NCI-H1436 treated with DMSO at 0.1 percent for 48 hours (cell line): ENCODE results near the gene VASH2.
"Not testable (repeated sequence)": the region's sequence is repeated elsewhere in the genome, so short reads cannot be mapped to it uniquely, and the experiment has no call there.

Source experiments
- DNase-seq: peaks from one replicate; lab custom pipeline; 2025; lab: John Stamatoyannopoulos, UW

The VASH2 gene

DNA sequence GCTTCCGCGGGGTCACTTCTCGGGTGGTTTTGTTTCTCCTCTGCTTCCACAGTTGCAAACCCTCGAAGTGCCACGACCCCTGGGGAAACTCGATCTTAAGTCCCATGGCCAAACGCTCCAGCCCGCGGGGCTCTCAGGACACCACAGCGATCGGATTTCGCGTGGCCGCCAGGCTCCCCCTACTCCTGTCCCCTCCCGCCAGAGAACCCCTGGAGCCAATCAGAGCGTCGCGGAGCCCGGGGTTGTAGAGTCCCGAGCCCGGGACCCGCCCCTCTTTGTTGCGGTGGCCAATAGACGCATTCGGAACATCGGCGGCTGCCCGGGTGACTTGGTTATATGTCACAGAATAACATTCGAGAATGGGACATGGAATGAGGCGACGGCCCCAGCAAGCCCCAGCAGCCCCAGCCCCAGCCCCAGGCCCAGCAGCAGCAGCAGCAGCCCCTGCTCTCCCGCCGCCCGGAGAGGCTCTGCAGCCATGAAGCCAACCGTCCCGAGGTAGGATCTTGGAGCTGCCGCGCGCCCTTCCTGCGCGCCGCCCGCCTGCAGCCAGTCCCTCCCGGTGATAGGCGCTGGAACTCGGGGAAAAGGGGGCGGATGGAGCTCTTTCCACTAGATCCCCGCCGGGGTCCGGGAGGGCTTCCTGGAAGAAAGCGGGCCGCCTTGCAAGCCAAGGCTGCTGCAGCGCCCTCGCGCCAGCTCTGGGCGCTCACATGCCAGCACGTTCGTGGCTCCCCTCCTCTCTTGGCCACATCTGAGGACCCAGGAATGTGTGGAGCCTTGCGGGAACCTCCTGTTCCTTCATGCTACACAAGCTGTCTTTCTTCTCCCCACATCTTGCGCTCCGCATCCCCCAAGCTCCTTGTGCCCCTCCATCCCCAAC, at the start of gene VASH2:
VASH2 (plus strand) TSS at position 299 of the 883 bp plus-strand sequence. CDS start 1,002 bp downstream, outside the sequence.
- peak; percentile 82 for DNase-seq

DNA sequence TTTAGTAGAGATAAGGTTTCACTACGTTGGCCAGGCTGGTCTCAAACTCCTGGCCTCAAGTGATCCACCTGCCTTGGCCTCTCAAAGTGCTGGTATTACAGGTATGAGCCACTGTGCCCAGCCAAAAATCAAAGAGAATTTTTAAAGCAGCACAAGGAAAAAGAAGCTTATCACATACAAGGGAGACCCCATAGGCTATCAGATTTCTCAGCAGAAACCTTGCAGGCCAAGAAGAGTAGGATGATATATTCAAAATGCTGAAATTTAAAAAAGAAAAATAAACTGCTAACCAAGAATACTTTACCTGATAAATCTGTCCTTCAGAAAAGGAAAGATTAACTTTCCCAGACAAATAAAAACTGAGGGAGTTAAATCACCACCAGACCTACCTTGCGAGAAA, 49.1 kb upstream of the VASH2 start:
- DNase-seq: no peak

DNA sequence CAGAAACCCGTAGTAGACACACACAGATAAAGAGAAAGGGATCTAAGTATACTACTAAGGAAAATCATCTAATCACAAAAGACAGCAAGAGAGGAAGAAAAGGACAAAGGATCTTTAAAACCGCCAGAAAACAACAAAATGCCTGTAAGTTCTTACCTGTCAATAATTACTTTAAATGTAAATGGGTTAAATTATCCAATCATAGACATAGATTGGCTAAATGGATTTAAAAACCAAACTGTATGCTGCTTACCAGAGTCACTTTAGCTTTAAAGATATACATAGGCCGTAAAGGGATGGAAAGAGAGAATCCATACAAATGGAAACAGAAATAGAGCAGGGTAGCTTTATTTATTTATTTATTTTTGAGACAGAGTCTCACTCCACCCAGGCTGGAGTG, 48.3 kb upstream of the VASH2 start:
- DNase-seq: no peak

DNA sequence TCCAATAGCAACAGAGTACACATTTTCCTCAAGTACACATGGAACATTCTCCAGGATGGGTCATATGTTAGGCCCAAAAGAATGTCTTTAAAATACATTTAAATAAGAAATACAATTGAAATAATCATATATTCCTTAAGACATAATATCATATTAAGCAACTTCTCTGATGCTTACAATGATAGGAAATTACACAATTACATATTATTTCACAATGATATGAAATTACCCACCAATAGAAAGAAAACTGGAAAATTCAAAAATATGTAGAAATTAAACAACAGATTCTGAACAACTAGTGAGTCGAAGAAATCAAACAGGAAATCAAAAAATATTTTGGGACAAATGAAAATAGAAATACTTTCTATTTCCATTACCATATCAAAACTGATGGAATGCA, 46.7 kb upstream of the VASH2 start:
- no peak for DNase-seq

DNA sequence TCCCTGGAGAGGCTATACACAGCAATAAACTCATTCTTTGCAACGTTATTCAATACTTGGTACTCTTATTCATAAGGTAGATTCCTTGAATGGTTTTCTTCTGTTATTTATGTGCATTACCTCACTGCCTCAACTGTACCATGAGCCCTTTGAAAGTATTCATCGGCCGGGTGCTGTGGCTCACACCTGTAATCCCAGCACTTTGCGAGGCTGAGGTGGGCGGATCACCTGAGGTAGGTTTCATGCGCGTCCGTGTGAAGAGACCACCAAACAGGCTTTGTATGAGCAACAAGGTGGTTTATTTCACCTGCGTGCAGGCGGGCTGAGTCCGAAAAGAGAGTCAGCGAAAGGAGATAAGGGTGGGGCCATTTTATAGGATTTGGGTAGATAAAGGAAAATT, 42.3 kb upstream of the VASH2 start:
- DNase-seq: not testable (repeated sequence)

DNA sequence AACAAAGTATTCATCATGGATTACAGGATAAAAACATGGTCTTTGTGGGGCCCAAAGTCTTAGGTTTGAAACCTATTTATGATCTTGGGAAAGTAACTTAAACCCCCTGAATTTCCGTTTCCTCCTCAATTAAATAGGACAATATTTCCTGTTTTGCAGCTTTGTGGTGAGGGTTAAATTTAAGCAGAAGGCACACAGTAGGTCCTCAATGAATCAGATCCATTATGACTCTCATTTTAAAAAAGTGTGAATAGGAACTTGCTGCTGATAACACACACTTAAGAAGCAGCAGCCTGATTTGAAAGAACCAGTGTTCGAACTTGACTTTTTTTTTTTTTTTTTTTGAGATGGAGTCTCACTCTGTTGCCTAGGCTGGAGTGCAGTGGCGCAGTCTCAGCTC, 41.4 kb upstream of the VASH2 start:
- DNase-seq: no peak

DNA sequence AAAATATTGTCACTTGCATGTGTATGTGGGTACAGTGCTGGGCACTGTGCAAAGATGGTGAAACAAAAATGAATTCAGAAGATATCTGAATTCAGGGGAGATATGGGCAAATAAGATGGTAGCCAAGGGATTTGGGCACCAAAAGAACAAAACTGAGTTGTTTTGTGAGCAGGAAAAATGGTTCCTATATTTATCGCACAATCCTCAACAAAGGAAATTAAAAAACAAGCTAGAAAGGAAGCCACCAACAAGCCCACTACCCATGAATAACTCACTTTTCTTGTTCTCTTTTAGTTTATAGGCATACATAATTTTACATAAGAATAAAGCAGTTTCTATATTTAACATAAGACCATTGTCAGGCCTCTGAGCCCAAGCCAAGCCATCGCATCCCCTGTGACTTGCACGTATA, 40.7 kb upstream of the VASH2 start:
- DNase-seq: no peak

DNA sequence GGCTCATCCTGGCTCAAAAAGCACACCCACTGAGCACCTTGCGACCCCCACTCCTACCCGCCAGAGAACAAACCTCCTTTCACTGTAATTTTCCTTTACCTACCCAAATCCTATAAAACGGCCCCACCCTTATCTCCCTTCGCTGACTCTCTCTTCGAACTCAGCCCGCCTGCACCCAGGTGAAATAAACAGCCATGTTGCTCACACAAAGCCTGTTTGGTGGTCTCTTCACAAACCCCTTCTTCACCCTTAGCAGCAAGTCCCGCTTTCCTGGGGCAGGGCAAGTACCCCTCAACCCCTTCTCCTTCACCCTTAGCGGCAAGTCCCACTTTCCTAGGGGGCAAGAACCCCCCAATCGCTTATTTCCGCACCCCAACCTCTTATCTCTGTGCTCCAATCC, 40.1 kb upstream of the VASH2 start:
- not testable (repeated sequence) for DNase-seq

DNA sequence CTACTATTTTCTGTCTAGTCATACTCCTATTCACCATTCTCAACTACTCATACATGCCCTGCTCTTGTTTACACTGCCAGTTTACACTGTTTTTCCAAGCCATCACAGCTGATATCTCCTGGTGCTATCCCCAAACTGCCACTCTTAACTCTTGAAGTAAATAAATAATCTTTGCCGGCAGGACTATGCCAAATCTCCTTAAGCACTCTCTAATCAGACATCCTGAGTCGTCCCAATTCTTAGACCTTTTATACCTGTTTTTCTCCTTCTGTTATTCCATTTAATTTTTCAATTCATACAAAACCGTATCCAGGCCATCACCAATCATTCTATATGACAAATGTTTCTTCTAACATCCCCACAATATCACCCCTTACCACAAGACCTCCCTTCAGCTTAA, 36.7 kb upstream of the VASH2 start:
- DNase-seq: not testable (repeated sequence)

DNA sequence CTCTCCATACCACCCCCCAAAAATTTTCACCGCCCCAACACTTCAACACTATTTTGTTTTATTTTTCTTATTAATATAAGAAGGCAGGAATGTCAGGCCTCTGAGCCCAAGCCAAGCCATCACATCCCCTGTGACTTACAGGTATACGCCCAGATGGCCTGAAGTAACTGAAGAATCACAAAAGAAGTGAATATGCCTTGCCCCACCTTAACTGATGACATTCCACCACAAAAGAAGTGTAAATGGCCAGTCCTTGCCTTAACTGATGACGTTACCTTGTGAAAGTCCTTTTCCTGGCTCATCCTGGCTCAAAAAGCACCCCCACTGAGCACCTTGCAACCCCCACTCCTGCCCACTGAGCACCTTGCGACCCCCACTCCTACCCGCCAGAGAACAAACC, 36.2 kb upstream of the VASH2 start:
- DNase-seq: not testable (repeated sequence)

DNA sequence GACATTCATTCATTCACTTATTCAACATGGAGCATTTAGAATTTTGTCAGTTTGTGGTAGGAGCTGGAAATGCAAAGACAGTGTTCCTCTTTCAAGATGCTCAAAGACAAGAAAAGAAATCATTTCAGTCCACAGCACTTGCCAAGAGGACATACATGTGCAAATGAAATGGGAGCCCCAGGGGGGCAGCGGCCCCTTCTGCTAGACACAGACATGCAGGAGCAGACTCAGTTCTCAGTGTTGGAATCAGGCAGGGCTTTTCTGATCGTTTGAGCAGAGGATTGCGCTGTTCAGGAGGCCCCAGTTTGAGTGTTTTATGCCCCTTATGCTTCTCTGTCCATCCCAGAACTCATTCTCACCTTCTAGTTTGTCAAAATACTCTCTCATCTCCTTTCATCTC, 35.6 kb upstream of the VASH2 start:
- no peak for DNase-seq

DNA sequence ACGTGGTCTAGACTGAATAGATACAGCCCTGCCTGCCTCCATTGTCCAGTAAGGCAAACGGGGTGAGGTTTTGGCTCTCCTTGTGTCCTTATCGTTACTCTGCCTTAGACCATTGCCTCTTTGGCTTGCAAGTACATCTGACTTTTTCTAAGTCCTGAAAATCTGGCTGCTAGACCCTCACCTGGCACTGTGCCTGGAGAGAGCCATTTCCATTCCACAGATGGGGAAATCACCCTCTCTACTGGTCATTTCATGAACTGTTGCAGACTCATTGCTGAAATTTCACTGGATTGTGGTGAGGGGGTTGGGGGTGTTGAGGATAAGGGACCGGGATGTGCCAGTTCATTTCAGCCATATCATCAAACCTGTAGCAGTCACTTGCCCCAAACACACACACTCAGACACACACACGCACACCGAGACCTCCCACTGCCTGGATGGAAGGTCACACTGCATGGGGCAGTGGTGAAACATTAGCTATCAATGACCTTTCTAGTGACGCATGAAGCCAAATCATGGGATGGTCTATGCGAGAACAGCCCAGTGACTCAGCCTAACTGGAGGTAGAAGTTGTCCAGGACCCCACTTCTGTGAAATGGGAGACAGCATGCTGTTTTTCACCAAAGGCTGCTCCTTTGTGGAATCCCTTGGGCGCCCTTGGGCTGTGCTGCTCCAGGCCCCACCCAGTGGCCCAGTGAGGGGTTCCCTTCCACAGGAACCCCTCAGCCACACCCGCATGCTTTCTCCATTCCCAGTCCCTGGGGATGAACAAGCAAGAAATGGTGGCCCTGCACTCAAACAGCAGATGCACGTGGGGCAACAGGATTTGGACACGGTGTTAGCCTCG, 34.9 kb upstream of the VASH2 start:
- no peak for DNase-seq

DNA sequence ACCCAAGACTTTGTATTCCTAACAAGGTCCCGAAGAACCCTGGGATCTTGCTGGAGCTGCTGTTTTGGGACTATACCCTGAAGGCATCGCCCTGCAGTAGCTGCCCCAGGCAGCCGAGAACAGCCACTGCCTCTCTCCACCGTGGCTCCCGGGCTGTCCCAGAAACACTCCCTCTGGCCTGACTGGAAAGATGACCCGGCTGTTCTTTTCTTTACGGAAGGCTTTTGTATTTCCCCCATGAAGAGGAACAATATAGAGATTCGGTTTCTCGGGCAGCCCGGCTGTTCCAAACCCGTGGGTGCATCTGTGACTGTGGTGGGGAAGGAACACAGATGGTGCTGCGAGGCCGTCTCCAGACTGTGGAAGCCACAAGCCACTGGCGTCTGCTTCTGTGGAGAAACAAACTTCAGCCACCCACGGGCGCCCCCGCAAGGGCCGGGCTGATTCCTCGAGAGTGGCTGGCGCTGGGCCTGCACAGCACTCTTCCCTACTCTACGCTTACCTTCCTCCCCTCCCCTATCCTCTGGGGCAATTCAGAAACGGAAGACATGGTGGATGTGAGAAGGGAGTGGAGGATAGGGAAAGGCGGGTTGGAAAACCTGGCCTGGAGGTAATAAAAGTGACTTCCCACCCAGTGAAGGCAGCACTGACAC, 33.7 kb upstream of the VASH2 start:
- no peak for DNase-seq

DNA sequence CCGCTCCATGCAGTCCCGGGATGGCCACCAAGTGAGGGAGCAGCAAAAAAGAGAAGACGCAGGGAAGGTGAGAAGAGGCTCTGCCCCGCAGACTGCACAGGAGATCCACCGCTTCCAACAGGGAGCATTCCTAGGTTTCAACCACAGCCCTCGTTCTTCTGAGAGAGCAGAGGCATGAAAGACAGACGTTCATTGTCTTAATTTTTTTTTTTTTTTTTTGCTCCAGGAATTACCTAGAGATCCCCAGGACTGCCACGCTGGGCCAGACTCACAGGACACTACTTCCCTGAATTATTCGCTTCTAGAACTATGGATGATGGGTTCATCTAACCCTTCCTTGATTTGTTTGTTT, 33.2 kb upstream of the VASH2 start:
- DNase-seq: no peak

DNA sequence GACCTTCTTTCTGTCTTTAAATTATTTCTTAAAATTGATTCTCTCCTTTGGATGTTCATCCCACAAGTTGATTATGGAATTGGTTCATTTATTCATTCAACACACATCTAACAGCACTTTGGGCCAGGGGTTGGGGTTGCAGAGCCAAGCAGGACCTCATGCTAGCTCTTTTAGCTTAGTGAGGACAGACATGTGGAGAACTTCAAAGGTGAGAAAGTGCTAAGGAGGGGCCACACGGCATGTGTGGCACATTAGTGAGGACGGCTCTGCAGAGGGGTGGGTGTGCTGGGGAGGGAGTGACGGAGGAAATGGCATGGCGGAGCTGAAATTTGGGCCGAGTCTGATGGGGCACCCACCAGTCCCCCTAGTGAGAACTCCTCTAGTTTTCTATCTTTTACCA, 32.5 kb upstream of the VASH2 start:
- no peak for DNase-seq

DNA sequence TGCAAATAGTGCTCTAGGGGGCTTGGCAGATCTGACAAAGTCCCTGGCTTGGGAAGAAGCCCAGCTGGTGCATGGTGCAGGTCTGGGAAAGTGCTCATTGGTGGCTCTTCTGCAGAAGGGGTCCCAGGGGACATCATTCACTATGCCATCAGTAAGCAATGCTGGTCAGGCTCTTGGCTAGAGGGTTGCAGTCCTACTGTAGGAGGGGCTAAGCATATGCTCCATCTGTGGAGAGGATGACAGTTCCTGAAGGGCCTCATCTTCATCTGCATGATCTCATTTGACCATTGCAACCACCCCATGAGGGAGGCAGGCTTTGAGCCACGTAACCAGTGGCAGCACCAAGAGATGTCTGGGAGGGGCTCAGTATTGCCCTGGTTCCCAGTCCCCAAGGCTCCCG, 31.5 kb upstream of the VASH2 start:
- DNase-seq: no peak

DNA sequence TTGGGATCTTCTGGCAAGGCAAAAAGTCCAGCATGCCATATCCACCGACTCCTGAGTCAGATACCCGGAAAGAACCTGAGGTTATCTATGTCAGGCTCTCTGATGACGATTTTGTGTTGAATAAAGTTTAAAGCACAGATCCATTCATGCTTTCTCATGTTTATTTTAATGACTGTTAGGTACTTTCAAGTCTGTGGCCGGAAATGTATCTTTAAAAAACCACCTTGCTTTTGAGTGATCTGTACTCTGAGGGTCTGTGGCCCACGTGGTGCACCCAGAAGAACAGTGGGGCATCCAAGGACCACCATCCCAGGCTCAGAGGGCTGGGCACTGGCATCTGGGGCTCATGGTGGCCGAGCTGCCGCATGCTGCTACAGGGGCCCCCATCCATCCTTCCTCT, 30.1 kb upstream of the VASH2 start:
- DNase-seq: no peak

DNA sequence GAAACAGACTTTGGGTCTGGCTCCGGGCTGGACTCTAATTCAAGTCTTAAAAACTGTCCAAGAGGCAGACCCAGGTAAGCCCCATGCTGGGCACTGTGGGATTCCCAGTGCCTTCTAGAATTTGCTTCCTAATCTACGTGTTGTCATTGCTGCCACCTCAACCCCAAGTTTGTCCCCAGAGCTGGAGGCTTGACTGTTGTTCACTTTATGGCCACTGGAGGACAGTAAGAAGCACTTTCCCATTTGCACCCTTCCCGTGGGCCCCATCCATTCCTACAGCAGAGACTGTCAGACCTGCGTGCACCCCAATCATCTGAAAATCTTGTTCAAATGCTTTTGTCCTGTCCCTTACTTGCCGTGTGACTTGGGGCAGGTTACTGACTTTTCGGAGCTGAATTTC, 29.4 kb upstream of the VASH2 start:
- no peak for DNase-seq

DNA sequence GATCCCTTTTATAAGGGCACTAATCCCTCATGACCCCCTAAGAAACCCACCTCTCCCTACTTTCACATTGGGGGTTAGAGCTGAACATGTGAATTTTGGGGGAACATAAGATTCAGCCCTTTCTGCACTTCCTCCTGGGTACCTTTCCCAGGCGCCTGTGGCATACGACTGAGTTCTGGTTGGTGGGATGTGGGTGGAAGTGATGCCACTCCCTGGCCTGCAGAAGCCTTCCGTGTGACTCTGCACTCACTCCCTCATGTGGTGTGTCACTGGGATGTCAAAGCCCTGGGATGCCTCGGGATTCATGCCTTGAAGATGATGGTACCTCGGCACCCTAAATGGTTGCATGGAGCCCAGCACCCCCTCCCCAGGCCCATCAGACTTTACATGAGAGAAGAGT, 28.3 kb upstream of the VASH2 start:
- no peak for DNase-seq

DNA sequence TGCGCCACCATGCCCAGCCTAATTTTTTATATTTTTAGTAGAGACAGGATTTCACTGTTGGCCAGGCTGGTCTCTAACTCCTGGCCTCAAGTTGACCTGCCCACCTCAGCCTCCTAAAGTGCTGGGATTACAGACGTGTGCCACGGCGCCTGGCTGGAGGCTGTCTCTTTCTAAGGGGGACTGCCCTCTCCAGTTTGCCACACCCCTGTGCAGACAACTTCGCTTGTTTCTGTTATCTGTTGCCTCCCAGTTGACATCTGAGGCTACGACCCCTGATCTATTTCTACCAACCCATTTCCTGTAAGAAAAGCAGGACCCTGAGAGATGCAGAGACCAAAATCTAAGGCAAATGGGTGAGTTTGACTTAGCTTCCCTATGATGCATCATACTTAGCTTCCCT, 24.0 kb upstream of the VASH2 start:
- no peak for DNase-seq

DNA sequence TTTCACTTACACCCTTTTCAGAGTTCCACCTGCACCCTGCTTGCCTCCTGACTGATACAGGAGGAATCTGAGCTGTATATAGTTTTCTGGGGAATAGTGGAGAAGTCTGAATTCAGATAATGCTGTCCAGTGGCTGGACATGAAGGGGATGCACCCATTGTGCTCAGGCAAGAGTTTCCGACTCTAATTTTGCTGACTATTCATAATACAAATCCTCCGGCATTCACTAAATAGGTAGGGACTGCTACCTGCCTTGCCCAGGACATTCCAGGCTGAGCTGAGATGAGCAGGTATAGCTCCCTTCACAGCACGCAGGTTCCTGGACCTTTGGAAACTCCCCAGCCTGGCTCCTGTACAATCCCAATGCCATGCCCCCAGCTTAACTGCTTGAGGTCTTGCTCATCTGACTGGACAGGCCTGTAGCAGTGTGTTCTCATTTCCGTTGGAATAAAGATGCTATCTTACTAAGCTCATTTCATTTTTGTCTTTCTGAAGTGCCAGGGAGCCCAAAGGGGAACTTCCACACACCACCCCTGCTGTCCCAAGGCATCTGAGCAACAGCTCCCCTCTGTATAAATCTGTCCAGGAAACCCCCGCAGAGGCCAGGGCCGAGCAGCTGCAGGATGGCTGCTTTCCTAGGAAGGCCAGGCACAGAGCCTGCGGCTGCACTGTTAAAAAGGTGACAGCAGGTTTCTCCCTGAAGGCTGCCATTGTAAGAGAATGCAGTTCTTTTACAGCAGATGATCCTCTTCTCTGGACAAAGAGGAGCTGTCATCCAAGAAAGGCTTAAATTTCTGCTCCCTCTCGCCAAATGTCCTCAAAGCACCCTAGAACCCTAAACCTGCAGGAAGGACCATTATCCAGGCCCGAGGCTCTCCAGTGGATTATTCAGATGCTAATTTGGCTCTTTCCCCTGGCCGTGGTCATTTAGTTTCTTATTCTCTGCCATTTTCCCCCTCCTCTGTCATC, 21.7 kb upstream of the VASH2 start:
- DNase-seq: no peak
